Small intestine (tissue), 16 donors: ENCODE measurements around the gene RAB7B. TPM values are rescaled to one million over a fixed set of nuclear protein-coding genes. Genes with fewer than 3 reads are reported as not detected.
"Not testable (repeated sequence)": the region's sequence is repeated elsewhere in the genome, so short reads cannot be mapped to it uniquely, and the experiment has no call there.

Source experiments
- DNase-seq, 2 donors: peaks; one replicate each; pipeline versions ENCODE4 v3.0.0 to v3.0.0-alpha.2; 2013
- FAIRE-seq: peaks from 2 replicates; lab custom pipeline; 2012; peaks lifted over from hg19 to GRCh38; lab: Jason Lieb, UNC
- H3K27ac ChIP-seq, 3 donors: one replicate each; pipeline ENCODE4 v1.5.1; 2013; ENCODE audit warnings: low read length in 2 of 3, mild to moderate bottlenecking in 2 of 3, control low read depth in 1 of 3, inconsistent platforms in 1 of 3, low read depth in 1 of 3, moderate library complexity in 1 of 3
- H3K27me3 ChIP-seq, 3 donors: one replicate each; pipeline ENCODE4 v1.6.1; 2013; ENCODE audit warnings: low read length in 3 of 3, inconsistent platforms in 1 of 3; ENCODE audit not compliant: control insufficient read depth in 3 of 3, insufficient read depth in 3 of 3
- H3K36me3 ChIP-seq, 3 donors: one replicate each; pipeline ENCODE4 v1.6.1; 2013; ENCODE audit warnings: low read length in 3 of 3, inconsistent platforms in 1 of 3, low read depth in 1 of 3, mild to moderate bottlenecking in 1 of 3, moderate library complexity in 1 of 3; ENCODE audit not compliant: control insufficient read depth in 3 of 3, insufficient read depth in 2 of 3
- H3K4me1 ChIP-seq, 3 donors: one replicate each; pipeline ENCODE4 v1.6.1; 2013; ENCODE audit warnings: low read length in 2 of 3, inconsistent platforms in 1 of 3, low read depth in 1 of 3, mild to moderate bottlenecking in 1 of 3, moderate library complexity in 1 of 3; ENCODE audit not compliant: control insufficient read depth in 3 of 3, insufficient read depth in 2 of 3
- H3K4me3 ChIP-seq, 3 donors: one replicate each; pipeline ENCODE4 v1.5.1; 2013; ENCODE audit warnings: low read length in 3 of 3, control low read depth in 1 of 3, inconsistent platforms in 1 of 3, low read depth in 1 of 3, mild to moderate bottlenecking in 1 of 3, moderate library complexity in 1 of 3
- H3K9me3 ChIP-seq, 2 donors: one replicate each; pipeline ENCODE4 v1.6.1; 2013; ENCODE audit warnings: low read depth in 1 of 2, low read length in 1 of 2; ENCODE audit not compliant: control insufficient read depth in 2 of 2, insufficient read depth in 1 of 2
- WGBS, 3 donors: extraction: QIAGEN DNeasy Blood & Tissue Kit; methylation state at CpG; one replicate each; pipeline ENCODE4 v1.1.7; 2013; 5-methylcytosine and 5-hydroxymethylcytosine counted together
- long read RNA-seq, 10 donors: transcript quantifications; one replicate each; lab custom pipeline, GENCODE V29; 2026
- polyA plus RNA-seq, 4 donors: library from polyadenylated mRNA; stranded (reverse) in 3 of 4; unstranded in 1 of 4; fragments of 200-250 nt in 3 of 4; fragments of 120-200 nt in 1 of 4; gene quantifications; one replicate each; pipeline versions ENCODE4 v1.2.1 to v1.2.3, GENCODE V29; 2013
- donor health status: healthy with polysubstance abuse.
- donor health status: control.
- donor health status: control.
- donor health status: Bipolar disorder and iron deficiency.
- donor health status: healthy.

RAB7B gene
- 1 to 10 TPM in 2 of 4 donors, under 1 TPM in 2; 0.45 to 3.6 (median 0.89) TPM for polyA plus RNA-seq
- long read RNA-seq, donor 1 = 0 reads
- long read RNA-seq, donor 2, partial matches to known transcripts = 0 of 1 reads
- long read RNA-seq, donor 2, other reads (novel, unspliced or antisense) = 0 of 1 reads
- long read RNA-seq, donor 3, partial matches to known transcripts = 0 of 1 reads
- long read RNA-seq, donor 3, other reads (novel, unspliced or antisense) = 0 of 1 reads
- long read RNA-seq, donor 4 = 0 reads
- long read RNA-seq, donor 5 = 0 reads
- long read RNA-seq, donor 6 = 0 reads
- long read RNA-seq, donor 7 = 0 reads
- long read RNA-seq, donor 8 = 0 reads
- long read RNA-seq, donor 9 = 0 reads
- long read RNA-seq, donor 10, partial matches to known transcripts = 0 of 1 reads
- long read RNA-seq, donor 10, other reads (novel, unspliced or antisense) = 0 of 1 reads

DNA sequence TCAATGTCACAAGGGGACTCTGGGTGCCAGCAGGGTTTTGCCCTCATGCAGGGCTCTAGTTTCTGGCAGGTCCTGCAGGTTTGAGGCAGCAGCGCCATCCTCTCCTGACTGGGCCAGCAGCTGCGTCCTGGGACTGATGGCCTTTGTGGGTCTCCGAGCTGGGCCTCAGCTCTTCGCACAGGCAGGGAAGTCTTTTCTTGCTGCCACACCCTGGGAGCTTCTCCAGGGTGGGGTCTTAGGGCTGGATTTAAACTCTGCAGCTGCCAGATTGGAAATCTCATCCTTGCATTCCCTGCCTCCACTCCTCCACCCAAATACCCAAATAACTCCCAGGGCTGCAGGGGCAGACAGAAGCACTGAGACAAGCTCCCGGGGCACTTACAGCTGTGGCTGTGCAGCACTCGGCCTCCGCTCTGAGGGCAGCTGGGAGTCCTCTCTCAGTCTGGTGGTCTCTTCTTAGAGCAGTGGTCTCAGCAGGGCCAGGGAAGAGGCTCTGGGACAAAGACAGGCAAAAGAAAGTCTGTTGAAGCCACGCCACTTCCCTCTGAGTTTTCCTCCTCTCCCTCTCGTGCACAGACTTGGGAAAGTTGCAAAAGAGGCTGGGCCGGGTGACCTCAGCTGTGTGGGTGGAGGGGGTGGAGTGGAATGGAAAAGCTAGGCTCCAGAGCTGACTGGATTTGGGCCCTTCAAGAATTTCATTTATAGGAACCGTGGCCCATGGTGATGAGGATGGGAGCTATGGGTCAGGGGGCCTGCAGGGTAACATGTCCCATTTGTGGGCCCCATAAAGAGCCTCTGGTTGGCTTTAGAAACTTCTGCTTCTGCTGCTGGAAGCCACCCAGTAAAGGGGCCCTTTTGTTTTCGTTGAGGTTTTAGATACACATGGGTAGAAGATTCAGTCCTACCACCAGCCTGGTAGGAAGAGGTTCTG, at the start of gene RAB7B:
TSS of gene RAB7B (minus strand) at position 525 of the 931 bp plus-strand sequence. CDS start 9,260 bp downstream, outside the sequence.
- WGBS, 3 donors = 53 to 68% (median 63%) methylated on average over 12 of the region's 12 CpGs
- Histone ChIP-seq H3K4me3 (peak within 1 kb of the TSS in 1 of 3 donors; percentile 14), H3K27me3 (peaks cover 0 to 2% (median 0%) of the 10 kb centered on the region in 3 donors), H3K9me3 (peaks cover 0 to 10% of the 10 kb centered on the region in 2 donors), H3K27ac (peak within 1 kb of the TSS in 2 of 3 donors; percentile 39 to 59), H3K36me3 (no peaks in the 10 kb centered on the region), H3K4me1 (no peaks in the 10 kb centered on the region)
- FAIRE-seq = no peak
- DNase-seq = peak in 1 of 2 donors; percentile 25

- H3K9me3 ChIP-seq, FAIRE-seq, DNase-seq, H3K36me3 ChIP-seq, H3K27me3 ChIP-seq, H3K4me3 ChIP-seq: not testable (repeated sequence)
- WGBS, 3 donors = 88 to 98% (median 92%) methylated on average over 3 to 6 of the region's 8 CpGs
- H3K27ac ChIP-seq = peak overlapping the region in 1 of 3 donors; percentile 51
- H3K4me1 ChIP-seq = peaks cover 0 to 31% (median 2%) of the 10 kb centered on the region in 3 donors
Measured at GRCh38 chr1:206052231-206052865, 49.2 kb upstream of the RAB7B start.

DNA sequence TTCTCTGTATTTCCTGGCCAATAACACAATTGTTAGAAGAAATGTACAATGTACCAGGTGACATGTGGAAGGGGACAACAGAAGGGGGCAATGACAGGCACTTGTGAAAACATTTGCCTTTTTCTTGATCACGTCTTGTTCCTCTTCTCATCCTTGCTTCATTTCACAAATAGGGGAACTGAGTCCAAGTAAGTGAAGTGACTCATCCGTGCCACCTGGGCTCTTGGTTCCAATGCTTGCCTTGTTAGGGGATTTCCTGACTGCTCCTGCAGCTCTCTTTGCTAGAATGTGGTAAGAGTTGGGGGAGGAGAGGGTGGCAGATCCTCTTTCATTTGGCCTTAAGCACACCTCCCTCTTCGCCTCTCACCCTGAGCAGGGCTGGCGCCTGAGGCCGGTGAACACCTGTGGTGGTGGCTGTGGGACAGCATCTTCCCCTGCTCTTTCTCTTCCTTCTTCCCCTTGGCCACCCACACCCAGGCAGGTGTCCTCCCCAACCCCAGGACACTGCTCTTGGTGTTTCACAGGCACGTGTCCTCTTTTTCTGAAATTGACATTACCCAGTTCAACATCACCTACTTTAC, 47.5 kb upstream of the RAB7B start:
- peak overlapping the region in 1 of 3 donors; percentile 44 for H3K27ac ChIP-seq
- FAIRE-seq (no peak), DNase-seq (no peak)
- no peak overlapping the region for H3K4me3 ChIP-seq
- H3K9me3 ChIP-seq = no peaks in the 10 kb centered on the region
- H3K4me1 ChIP-seq = peaks cover 0 to 25% (median 2%) of the 10 kb centered on the region in 3 donors
- H3K36me3 ChIP-seq = no peaks in the 10 kb centered on the region
- no peaks in the 10 kb centered on the region for H3K27me3 ChIP-seq
- 71 to 84% (median 78%) methylated on average over 6 of the region's 6 CpGs for WGBS, 3 donors

- H3K4me3 ChIP-seq = no peak overlapping the region
- no peaks in the 10 kb centered on the region for H3K27me3 ChIP-seq
- peaks cover 0 to 20% (median 2%) of the 10 kb centered on the region in 3 donors for H3K4me1 ChIP-seq
- peak overlapping the region in 1 of 3 donors; percentile 9 for H3K27ac ChIP-seq
- DNase-seq (no peak), FAIRE-seq (no peak)
- H3K36me3 ChIP-seq = no peaks in the 10 kb centered on the region
- 79 to 90% (median 89%) methylated on average over 3 of the region's 3 CpGs for WGBS, 3 donors
- H3K9me3 ChIP-seq = no peaks in the 10 kb centered on the region
Measured at GRCh38 chr1:206049919-206050600, 46.9 kb upstream of the RAB7B start.

DNA sequence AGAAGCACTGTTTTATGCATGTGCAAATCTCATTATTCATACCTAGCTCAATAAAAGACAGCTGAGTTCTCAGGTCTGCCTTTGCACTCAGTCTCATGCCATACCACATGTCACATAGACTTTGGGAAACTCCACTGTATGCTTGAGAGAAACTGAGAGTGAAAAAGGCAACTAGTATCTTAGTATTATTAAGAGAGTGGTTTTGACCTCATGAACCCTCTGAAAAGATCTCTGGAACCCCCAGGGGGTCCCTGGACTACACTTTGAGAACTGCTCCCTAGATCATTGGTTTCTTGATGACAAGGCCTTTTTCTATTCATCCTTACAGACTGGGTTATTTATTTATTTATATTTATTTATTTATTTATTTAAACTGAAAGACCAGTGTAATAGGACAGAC, 46.1 kb upstream of the RAB7B start:
- H3K4me1 ChIP-seq = peaks cover 0 to 17% (median 2%) of the 10 kb centered on the region in 3 donors
- no peaks in the 10 kb centered on the region for H3K9me3 ChIP-seq
- DNase-seq = peak in 1 of 2 donors; percentile 34
- H3K27me3 ChIP-seq = no peaks in the 10 kb centered on the region
- H3K27ac ChIP-seq = no peak overlapping the region
- no peak overlapping the region for H3K4me3 ChIP-seq
- no peak for FAIRE-seq
- H3K36me3 ChIP-seq = no peaks in the 10 kb centered on the region

DNA sequence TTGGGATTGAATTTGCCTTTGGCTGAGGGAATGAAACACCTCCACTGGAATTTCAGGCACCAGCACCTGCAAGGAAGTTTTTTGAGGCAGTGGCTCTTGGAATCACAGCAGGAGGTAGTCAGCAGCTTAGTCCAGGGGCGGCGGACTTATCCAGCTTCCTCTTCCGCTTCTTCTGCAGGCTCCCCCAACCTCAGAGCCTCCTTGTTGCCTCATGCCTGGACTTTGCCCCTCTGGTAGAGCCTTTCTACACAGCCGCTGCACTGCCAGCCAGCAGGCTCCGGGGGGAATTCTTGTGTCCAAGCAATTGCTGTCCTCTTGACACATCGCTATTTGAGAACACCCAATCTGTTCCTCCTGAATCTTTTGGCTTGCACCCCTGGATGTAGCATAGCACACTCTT, 45.4 kb upstream of the RAB7B start:
- WGBS, 3 donors = 17 to 57% (median 39%) methylated on average over 6 of the region's 6 CpGs
- Histone ChIP-seq H3K4me3 (no peak overlapping the region), H3K36me3 (no peaks in the 10 kb centered on the region), H3K4me1 (peaks cover 0 to 15% (median 2%) of the 10 kb centered on the region in 3 donors), H3K27ac (peak overlapping the region in 2 of 3 donors; percentile 14 to 38), H3K27me3 (no peaks in the 10 kb centered on the region), H3K9me3 (no peaks in the 10 kb centered on the region)
- FAIRE-seq = no peak
- peak; percentile 94 for DNase-seq

GRCh38 chr1:206047271-206047670, 44.1 kb upstream of the RAB7B start:
- Histone ChIP-seq H3K36me3 (no peaks in the 10 kb centered on the region), H3K4me3 (no peak overlapping the region), H3K4me1 (peaks cover 0 to 15% (median 2%) of the 10 kb centered on the region in 3 donors), H3K27ac (peak overlapping the region in 1 of 3 donors; percentile 27), H3K27me3 (no peaks in the 10 kb centered on the region), H3K9me3 (no peaks in the 10 kb centered on the region)
- FAIRE-seq (no peak), DNase-seq (no peak)
- 74 to 81% (median 77%) methylated on average over 4 of the region's 4 CpGs for WGBS, 3 donors
